Measurements from ENCODE around the gene SPRYD3. TPM values are rescaled to one million over a fixed set of nuclear protein-coding genes. Genes with fewer than 3 reads are reported as not detected.
A peak's percentile ranks its signal among the peaks of the same experiment; 100 is the strongest.

SPRYD3 gene
- total and polyA plus RNA-seq, 3 experiments from 2014 or later, result 40.1 to 63.0 (median 43.3) TPM

GRCh38 chr12:53049571-53050318 lies 29.4 kb downstream of the SPRYD3 start, which contains the start of gene TNS2:
Gene TNS2, plus strand, starts transcription at chr12:53050065. Its CDS starts 121 bp downstream, at chr12:53050186.
- H3K27me3 Mint-ChIP-seq, result no peaks in the 10 kb centered on the region
- POLR2A ChIA-PET, result no interaction called here
- peak within 1 kb of the TSS in 7 of 8 donors; percentile 23 to 96 (median 74) for H3K27ac Mint-ChIP-seq

DNA sequence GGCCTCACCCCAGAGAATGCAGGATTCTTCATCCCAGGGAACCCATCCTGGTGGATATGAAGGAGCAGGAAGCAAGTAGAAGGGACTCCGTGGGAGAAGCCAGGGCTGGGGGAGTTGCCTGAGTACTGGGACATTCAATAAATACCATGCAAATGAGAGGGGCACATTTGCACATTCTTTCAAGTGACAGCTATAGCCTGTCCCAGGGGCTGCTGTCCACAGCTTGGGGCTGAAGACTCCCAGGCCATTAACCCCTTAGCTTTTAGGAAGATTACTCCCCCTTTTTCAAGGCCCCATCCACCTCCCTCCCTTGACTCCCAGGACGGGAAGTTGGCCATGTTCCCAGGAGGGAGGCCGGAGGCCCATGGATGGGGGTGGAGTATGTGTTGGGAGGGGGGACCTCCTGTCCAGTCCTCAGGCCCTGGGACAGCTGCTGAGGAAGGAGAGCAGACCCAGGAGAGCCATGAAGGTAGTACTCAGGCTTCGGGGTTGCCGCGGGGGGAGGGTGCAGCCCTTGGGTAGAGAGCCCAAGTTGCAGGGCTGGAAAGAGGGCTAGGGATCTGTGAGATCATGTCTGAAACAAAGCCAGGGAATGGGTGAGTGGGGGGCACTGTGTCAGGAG lies 30.3 kb downstream of the SPRYD3 start:
- Mint-ChIP-seq H3K27ac (peak overlapping the region in 6 of 8 donors; percentile 23 to 84 (median 59)), H3K9me3 (no peaks in the 10 kb centered on the region), H3K27me3 (peaks cover 0 to 1% of the 10 kb centered on the region in 2 donors), H3K4me3 (peak overlapping the region in 3 of 7 donors; percentile 37 to 70 (median 54)), H3K4me1 (peaks cover 12 to 27% (median 14%) of the 10 kb centered on the region in 3 donors), H3K36me3 (peaks cover 0 to 3% (median 0%) of the 10 kb centered on the region in 3 donors)
- Histone ChIP-seq H3K27me3 (ENCODE audit: insufficient read depth, low read length, poor library complexity, severe bottlenecking) (no peaks in the 10 kb centered on the region), H3K4me3 (ENCODE audit: low read length) (no peak overlapping the region), H3K27ac (ENCODE audit: low read depth, low read length) (peak overlapping the region; percentile 31), H3K4me1 (ENCODE audit: insufficient read depth, low read length) (peaks cover 14% of the 10 kb centered on the region), H3K9me3 (ENCODE audit: low read length) (no peaks in the 10 kb centered on the region), H3K36me3 (ENCODE audit: insufficient read depth, low read length) (no peaks in the 10 kb centered on the region)
- ChIA-PET CTCF (interaction anchor here (0.8 to 3.3 kb wide), 5 partner anchors 11 to 49 kb away, joined by 4 to 26 read pairs (median 11); partner anchors contain the start of genes IGFBP6 and SPRYD3), POLR2A (interaction anchor here (0.5 kb wide), 1 partner anchor 566 kb away, joined by 5 read pairs; no protein-coding TSS in a partner anchor)
- DNase-seq, result no peak

More at GRCh38 chr12:53049571-53050318, 29.4 kb downstream of the SPRYD3 start, which contains the start of gene TNS2:
- H3K36me3 Mint-ChIP-seq, result peaks cover 0 to 5% (median 0%) of the 10 kb centered on the region in 3 donors
- Histone ChIP-seq H3K27ac (ENCODE audit: low read depth, low read length) (peak within 1 kb of the TSS; percentile 31), H3K36me3 (ENCODE audit: insufficient read depth, low read length) (no peaks in the 10 kb centered on the region), H3K27me3 (ENCODE audit: insufficient read depth, low read length, poor library complexity, severe bottlenecking) (no peaks in the 10 kb centered on the region), H3K4me3 (ENCODE audit: low read length) (no peak within 1 kb of the TSS), H3K4me1 (ENCODE audit: insufficient read depth, low read length) (peaks cover 14% of the 10 kb centered on the region), H3K9me3 (ENCODE audit: low read length) (no peaks in the 10 kb centered on the region)
- CTCF ChIA-PET, result no interaction called here
- no peaks in the 10 kb centered on the region for H3K9me3 Mint-ChIP-seq
- no peak for DNase-seq
- peak within 1 kb of the TSS in 4 of 7 donors; percentile 29 to 70 (median 59) for H3K4me3 Mint-ChIP-seq
- peaks cover 17 to 33% (median 19%) of the 10 kb centered on the region in 3 donors for H3K4me1 Mint-ChIP-seq

DNA sequence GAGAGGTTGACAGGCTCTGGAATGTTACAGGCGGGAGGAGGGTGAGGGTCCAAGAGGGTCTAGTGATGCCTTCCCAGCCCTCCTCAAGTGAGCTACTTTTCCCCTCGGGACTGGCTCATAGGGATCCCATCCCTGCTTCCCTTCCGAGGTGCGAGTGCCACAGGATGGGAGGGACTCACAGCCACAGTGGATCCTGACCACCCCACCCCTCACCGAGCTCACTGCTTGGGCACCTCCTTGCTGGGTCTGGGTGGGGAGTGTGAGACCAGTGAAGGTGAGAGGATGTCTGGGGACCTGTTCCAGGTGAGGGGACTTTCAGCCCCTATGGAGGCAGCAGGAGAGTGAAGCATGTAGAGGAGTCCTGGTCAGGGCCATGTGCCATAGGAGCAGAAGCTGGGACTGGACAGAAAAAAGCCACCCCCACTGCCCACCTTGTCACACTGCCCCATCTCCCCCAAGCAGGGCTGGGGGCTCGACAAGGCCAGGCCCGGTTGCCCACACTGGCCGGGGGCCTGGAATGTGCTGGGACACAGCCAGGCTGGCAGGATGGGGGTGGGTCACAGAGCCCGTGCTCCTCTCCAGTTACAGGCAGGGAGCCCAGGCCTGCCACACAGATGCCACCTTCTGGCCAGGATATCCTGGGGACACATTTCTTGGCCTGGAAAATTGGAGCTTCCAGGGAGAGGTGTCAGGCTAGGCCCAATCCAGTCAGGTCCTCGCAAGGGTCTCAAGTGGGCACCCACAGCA lies 31.0 kb downstream of the SPRYD3 start:
- DNase-seq, result no peak
- ChIA-PET CTCF (interaction anchor here (0.6 to 3.3 kb wide), 18 partner anchors 8 to 304 kb away, joined by 3 to 26 read pairs (median 4); partner anchors contain the start of genes AAAS, EIF4B, IGFBP6 and SPRYD3), POLR2A (interaction anchor here (0.5 to 1.5 kb wide), 8 partner anchors 13 to 565 kb away, joined by 3 to 8 read pairs (median 4); partner anchors contain the start of genes EIF4B, SOAT2 and SPRYD3)
- H3K36me3 Mint-ChIP-seq, result peaks cover 0 to 3% (median 0%) of the 10 kb centered on the region in 3 donors
- Histone ChIP-seq H3K27ac (ENCODE audit: low read depth, low read length) (no peak overlapping the region), H3K4me3 (ENCODE audit: low read length) (no peak overlapping the region), H3K27me3 (ENCODE audit: insufficient read depth, low read length, poor library complexity, severe bottlenecking) (no peaks in the 10 kb centered on the region), H3K36me3 (ENCODE audit: insufficient read depth, low read length) (no peaks in the 10 kb centered on the region), H3K9me3 (ENCODE audit: low read length) (no peaks in the 10 kb centered on the region), H3K4me1 (ENCODE audit: insufficient read depth, low read length) (peaks cover 7% of the 10 kb centered on the region)
- peak overlapping the region in 6 of 8 donors; percentile 52 to 87 (median 74) for H3K27ac Mint-ChIP-seq
- H3K4me3 Mint-ChIP-seq, result peak overlapping the region; percentile 37 to 84 (median 62)
- H3K4me1 Mint-ChIP-seq, result peaks cover 8 to 21% (median 10%) of the 10 kb centered on the region in 3 donors
- peaks cover 0 to 1% of the 10 kb centered on the region in 2 donors for H3K27me3 Mint-ChIP-seq
- H3K9me3 Mint-ChIP-seq, result no peaks in the 10 kb centered on the region

- Mint-ChIP-seq H3K4me1 (peaks cover 8 to 21% (median 10%) of the 10 kb centered on the region in 3 donors), H3K4me3 (peak overlapping the region; percentile 59 to 97 (median 84)), H3K27me3 (peaks cover 0 to 1% of the 10 kb centered on the region in 2 donors), H3K9me3 (no peaks in the 10 kb centered on the region), H3K36me3 (peaks cover 0 to 5% (median 0%) of the 10 kb centered on the region in 3 donors), H3K27ac (peak overlapping the region in 6 of 8 donors; percentile 29 to 87 (median 70))
- DNase-seq, result peak; percentile 63 to 80 (median 72)
- Histone ChIP-seq H3K9me3 (ENCODE audit: low read length) (no peaks in the 10 kb centered on the region), H3K4me3 (ENCODE audit: low read length) (peak overlapping the region; percentile 28), H3K36me3 (ENCODE audit: insufficient read depth, low read length) (no peaks in the 10 kb centered on the region), H3K27me3 (ENCODE audit: insufficient read depth, low read length, poor library complexity, severe bottlenecking) (no peaks in the 10 kb centered on the region), H3K27ac (ENCODE audit: low read depth, low read length) (no peak overlapping the region), H3K4me1 (ENCODE audit: insufficient read depth, low read length) (peaks cover 7% of the 10 kb centered on the region)
- ChIA-PET CTCF (interaction anchor here (0.6 to 3.3 kb wide), 17 partner anchors 8 to 305 kb away, joined by 3 to 26 read pairs (median 4); partner anchors contain the start of genes AAAS, EIF4B, IGFBP6 and SPRYD3), POLR2A (interaction anchor here (0.9 to 1.5 kb wide), 7 partner anchors 13 to 272 kb away, joined by 3 to 8 read pairs (median 4); partner anchors contain the start of genes EIF4B, SOAT2 and SPRYD3)
These were observed 31.8 kb downstream of the SPRYD3 start for GRCh38 chr12:53047221-53048032.

- Histone ChIP-seq H3K27me3 (ENCODE audit: insufficient read depth, low read length, poor library complexity, severe bottlenecking) (no peaks in the 10 kb centered on the region), H3K27ac (ENCODE audit: low read depth, low read length) (peak overlapping the region; percentile 68), H3K4me3 (ENCODE audit: low read length) (peak overlapping the region; percentile 81), H3K9me3 (ENCODE audit: low read length) (no peaks in the 10 kb centered on the region), H3K4me1 (ENCODE audit: insufficient read depth, low read length) (peaks cover 7% of the 10 kb centered on the region), H3K36me3 (ENCODE audit: insufficient read depth, low read length) (no peaks in the 10 kb centered on the region)
- Mint-ChIP-seq H3K4me1 (peaks cover 8 to 21% (median 10%) of the 10 kb centered on the region in 3 donors), H3K27ac (peak overlapping the region; percentile 87 to 99 (median 95)), H3K4me3 (peak overlapping the region; percentile 92 to 97 (median 96)), H3K9me3 (no peaks in the 10 kb centered on the region), H3K36me3 (peaks cover 0 to 9% (median 0%) of the 10 kb centered on the region in 3 donors), H3K27me3 (peaks cover 0 to 1% of the 10 kb centered on the region in 2 donors)
- CTCF ChIA-PET, result interaction anchor here (1.0 to 3.3 kb wide), 10 partner anchors 9 to 274 kb away, joined by 3 to 26 read pairs (median 6); partner anchors contain the start of genes AAAS, IGFBP6 and SPRYD3
- POLR2A ChIA-PET, result interaction anchor here (0.9 to 1.5 kb wide), 7 partner anchors 8 to 56 kb away, joined by 3 to 8 read pairs (median 4); partner anchors contain the start of genes EIF4B and SOAT2
- DNase-seq, result peak in 2 of 5 donors; percentile 45 to 73
These were observed 32.5 kb downstream of the SPRYD3 start for GRCh38 chr12:53046655-53047220.

- peak overlapping the region in 4 of 8 donors; percentile 50 to 98 (median 90) for H3K27ac Mint-ChIP-seq
These were observed 33.5 kb downstream of the SPRYD3 start for GRCh38 chr12:53045696-53046045.

More at GRCh38 chr12:53045696-53046045, 33.5 kb downstream of the SPRYD3 start:
- peak overlapping the region; percentile 68 for H3K27ac ChIP-seq (ENCODE audit: low read depth, low read length)
- no peaks in the 10 kb centered on the region for H3K36me3 ChIP-seq (ENCODE audit: insufficient read depth, low read length)
- peaks cover 7% of the 10 kb centered on the region for H3K4me1 ChIP-seq (ENCODE audit: insufficient read depth, low read length)
- H3K4me3 ChIP-seq (ENCODE audit: low read length), result no peak overlapping the region
- no peak for DNase-seq
- peaks cover 0 to 17% (median 0%) of the 10 kb centered on the region in 3 donors for H3K36me3 Mint-ChIP-seq
- no peaks in the 10 kb centered on the region for H3K27me3 ChIP-seq (ENCODE audit: insufficient read depth, low read length, poor library complexity, severe bottlenecking)
- peaks cover 8 to 21% (median 10%) of the 10 kb centered on the region in 3 donors for H3K4me1 Mint-ChIP-seq
- H3K9me3 Mint-ChIP-seq, result no peaks in the 10 kb centered on the region
- ChIA-PET POLR2A (interaction anchor here (0.9 to 1.5 kb wide), 2 partner anchors 9 to 40 kb away, joined by 3 to 6 read pairs; partner anchors contain the start of gene EIF4B), CTCF (interaction anchor here (0.6 to 3.3 kb wide), 4 partner anchors 8 to 39 kb away, joined by 3 to 26 read pairs (median 4); partner anchors contain the start of gene EIF4B)
- H3K9me3 ChIP-seq (ENCODE audit: low read length), result no peaks in the 10 kb centered on the region
- peak overlapping the region; percentile 13 to 97 (median 96) for H3K4me3 Mint-ChIP-seq
- H3K27me3 Mint-ChIP-seq, result peaks cover 0 to 1% of the 10 kb centered on the region in 2 donors

All from CD8-positive, alpha-beta memory T cell (primary cell).